ENCODE results near the gene CNPY3.
"Not testable (repeated sequence)": the region's sequence is repeated elsewhere in the genome, so short reads cannot be mapped to it uniquely, and the experiment has no call there.

GRCh38 chr6:42941356-42941755, 12.1 kb downstream of the CNPY3 start:
- not testable (repeated sequence) for TF ChIP-seq CTCF (IDR thresholded peaks at IDR 0.05; ENCODE audit: low read depth, low read length); EZH2phosphoT487 (IDR thresholded peaks at IDR 0.05; ENCODE audit: low read depth)

Measured in OCI-LY3 (cell line).